NOMO-1 treated with DMSO at 0.1 percent for 48 hours (cell line): ENCODE data around the gene PCOLCE2.

Experiments used
- DNase-seq: peaks from one replicate; lab custom pipeline; 2025; ENCODE audit not compliant: unreplicated experiment; lab: John Stamatoyannopoulos, UW

The PCOLCE2 gene

GRCh38 chr3:142817356-142817755 is 71.5 kb downstream of the PCOLCE2 start:
- DNase-seq, result no peak

- DNase-seq, result no peak
Measured at GRCh38 chr3:142815803-142816202, 73.1 kb downstream of the PCOLCE2 start.

- no peak for DNase-seq
Measured at GRCh38 chr3:142809259-142809658, 79.6 kb downstream of the PCOLCE2 start.

GRCh38 chr3:142808103-142808917 is 80.6 kb downstream of the PCOLCE2 start:
- no peak for DNase-seq

- no peak for DNase-seq
Measured at GRCh38 chr3:142802891-142803290, 86.0 kb downstream of the PCOLCE2 start.

GRCh38 chr3:142801746-142802145 is 87.1 kb downstream of the PCOLCE2 start:
- no peak for DNase-seq

- peak; percentile 4 for DNase-seq
Measured at GRCh38 chr3:142796823-142797222, 92.1 kb downstream of the PCOLCE2 start.

- DNase-seq, result no peak
Measured at GRCh38 chr3:142795332-142795731, 93.6 kb downstream of the PCOLCE2 start.

GRCh38 chr3:142794508-142794907 is 94.4 kb downstream of the PCOLCE2 start:
- no peak for DNase-seq

GRCh38 chr3:142787719-142788118 is 101.2 kb downstream of the PCOLCE2 start:
- DNase-seq, result peak; percentile 69

GRCh38 chr3:142785996-142786395 is 102.9 kb downstream of the PCOLCE2 start:
- DNase-seq, result no peak

GRCh38 chr3:142784228-142784627 is 104.7 kb downstream of the PCOLCE2 start:
- DNase-seq, result no peak

GRCh38 chr3:142782616-142783015 is 106.3 kb downstream of the PCOLCE2 start:
- no peak for DNase-seq

- DNase-seq, result no peak
Measured at GRCh38 chr3:142779591-142779990, 109.3 kb downstream of the PCOLCE2 start.

GRCh38 chr3:142778541-142778940 is 110.3 kb downstream of the PCOLCE2 start:
- no peak for DNase-seq

- no peak for DNase-seq
Measured at GRCh38 chr3:142777927-142778326, 111.0 kb downstream of the PCOLCE2 start.

GRCh38 chr3:142768338-142768737 is 120.5 kb downstream of the PCOLCE2 start:
- no peak for DNase-seq
